H1 (cell line): ENCODE data around the gene FOXO6.

ENCODE experiments used
- ATF2 ChIP-seq: IDR thresholded peaks from 2 replicates; pipeline ENCODE4 v1.6.1; 2012; ENCODE audit warnings: low read length, inconsistent platforms
- CHD7 ChIP-seq: fragments of 300-600 bp; sonication (generic); IDR thresholded peaks from 2 replicates; pipeline ENCODE4 v1.7.1; 2012; ENCODE audit warnings: low read length, moderate library complexity, mild to moderate bottlenecking, inconsistent platforms; ENCODE audit not compliant: insufficient replicate concordance
- EGR1 ChIP-seq: IDR thresholded peaks from 2 replicates; pipeline ENCODE4 v1.6.1; 2011; ENCODE audit warnings: low read depth, low read length, borderline replicate concordance
- HDAC6 ChIP-seq: IDR thresholded peaks from one replicate; pipeline ENCODE4 v1.7.1; 2012; ENCODE audit warnings: low read depth, mild to moderate bottlenecking, inconsistent platforms, low read length, moderate library complexity
- POLR2A ChIP-seq, 2 experiments: IDR thresholded peaks; 1 replicate in 1 of 2; 2 replicates in 1 of 2; pipeline ENCODE4 v1.6.1; 2011; ENCODE audit warnings: low read depth in 2 of 2, low read length in 2 of 2, mild to moderate bottlenecking in 2 of 2; ENCODE audit errors: control extremely low read depth in 1 of 2
- POLR2AphosphoS5 ChIP-seq: IDR thresholded peaks from 2 replicates; pipeline ENCODE4 v1.6.1; 2011; ENCODE audit warnings: low read depth, low read length
- RAD21 ChIP-seq, 2 experiments: IDR thresholded peaks in 1 of 2; conservative IDR thresholded peaks in 1 of 2; 2 replicates each; pipeline ENCODE4 v1.6.1; 2011; ENCODE audit warnings: low read depth in 2 of 2, low read length in 2 of 2, improper control_type of control experiment in 1 of 2, inconsistent platforms in 1 of 2, mild to moderate bottlenecking in 1 of 2, moderate library complexity in 1 of 2
- YY1 ChIP-seq: IDR thresholded peaks from 2 replicates; pipeline ENCODE4 v1.6.1; 2011; ENCODE audit warnings: low read depth, mild to moderate bottlenecking, low read length
- TF ChIP-seq, protein P1 (sequence below), 3 experiments: IDR thresholded peaks; 1 replicate in 2 of 3; 2 replicates in 1 of 3; pipeline versions ENCODE4 v1.5.1 to v1.6.1; 2011; ENCODE audit warnings: low read length in 3 of 3, mild to moderate bottlenecking in 3 of 3, inconsistent platforms in 2 of 3, low read depth in 1 of 3, moderate library complexity in 1 of 3; ENCODE audit not compliant: insufficient read depth in 1 of 3; ENCODE audit errors: control extremely low read depth in 1 of 3

GRCh38 chr1:41386196-41386663 lies 25.0 kb downstream of the FOXO6 start:
- TF ChIP-seq EGR1 (no peak), CHD7 (no peak), RAD21 (IDR thresholded peaks at IDR 0.05 in 1 of 2, conservative IDR thresholded peaks at IDR 0.05 in 1 of 2; ENCODE audit: low read depth in 2 of 2, low read length in 2 of 2) (no peak), POLR2A (IDR thresholded peaks at IDR 0.05; ENCODE audit: control extremely low read depth in 1 of 2, low read depth in 2 of 2, low read length in 2 of 2) (no peak), ATF2 (no peak), POLR2AphosphoS5 (no peak), HDAC6 (no peak), YY1 (no peak)
- TF ChIP-seq, protein P1, sequence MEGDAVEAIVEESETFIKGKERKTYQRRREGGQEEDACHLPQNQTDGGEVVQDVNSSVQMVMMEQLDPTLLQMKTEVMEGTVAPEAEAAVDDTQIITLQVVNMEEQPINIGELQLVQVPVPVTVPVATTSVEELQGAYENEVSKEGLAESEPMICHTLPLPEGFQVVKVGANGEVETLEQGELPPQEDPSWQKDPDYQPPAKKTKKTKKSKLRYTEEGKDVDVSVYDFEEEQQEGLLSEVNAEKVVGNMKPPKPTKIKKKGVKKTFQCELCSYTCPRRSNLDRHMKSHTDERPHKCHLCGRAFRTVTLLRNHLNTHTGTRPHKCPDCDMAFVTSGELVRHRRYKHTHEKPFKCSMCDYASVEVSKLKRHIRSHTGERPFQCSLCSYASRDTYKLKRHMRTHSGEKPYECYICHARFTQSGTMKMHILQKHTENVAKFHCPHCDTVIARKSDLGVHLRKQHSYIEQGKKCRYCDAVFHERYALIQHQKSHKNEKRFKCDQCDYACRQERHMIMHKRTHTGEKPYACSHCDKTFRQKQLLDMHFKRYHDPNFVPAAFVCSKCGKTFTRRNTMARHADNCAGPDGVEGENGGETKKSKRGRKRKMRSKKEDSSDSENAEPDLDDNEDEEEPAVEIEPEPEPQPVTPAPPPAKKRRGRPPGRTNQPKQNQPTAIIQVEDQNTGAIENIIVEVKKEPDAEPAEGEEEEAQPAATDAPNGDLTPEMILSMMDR (IDR thresholded peaks at IDR 0.05; ENCODE audit: control extremely low read depth in 1 of 3, insufficient read depth in 1 of 3, low read depth in 1 of 3, low read length in 3 of 3) = no peak
